ENCODE results near the gene BLOC1S4.

BLOC1S4 gene

GRCh38 chr4:6716018-6716911 lies at the start of gene BLOC1S4:
TSS of gene BLOC1S4 (plus strand) at chr4:6716174. CDS start at chr4:6716210, 36 bp downstream.
- in situ Hi-C loops (cut with HindIII; ENCODE audit: low sequenced_read_pairs), result no loop called here

GRCh38 chr4:6668391-6668790 lies 47.6 kb upstream of the BLOC1S4 start:
- in situ Hi-C loops (cut with HindIII; ENCODE audit: low sequenced_read_pairs), result loop anchor here (10.0 kb wide), 1 partner anchor 64 kb away; no protein-coding TSS in a partner anchor

- in situ Hi-C loops (cut with HindIII; ENCODE audit: low sequenced_read_pairs), result loop anchor here (10.0 kb wide), 1 partner anchor 93 kb away; no protein-coding TSS in a partner anchor
Observed at GRCh38 chr4:6671648-6672047, 44.3 kb upstream of the BLOC1S4 start.

GRCh38 chr4:6672131-6672530 lies 43.8 kb upstream of the BLOC1S4 start:
- in situ Hi-C loops (cut with HindIII; ENCODE audit: low sequenced_read_pairs), result loop anchor here (10.0 kb wide), 1 partner anchor 93 kb away; no protein-coding TSS in a partner anchor

GRCh38 chr4:6672541-6673190 lies 43.3 kb upstream of the BLOC1S4 start:
- in situ Hi-C loops (cut with HindIII; ENCODE audit: low sequenced_read_pairs), result loop anchor here (10.0 kb wide), 1 partner anchor 92 kb away; no protein-coding TSS in a partner anchor

DNA sequence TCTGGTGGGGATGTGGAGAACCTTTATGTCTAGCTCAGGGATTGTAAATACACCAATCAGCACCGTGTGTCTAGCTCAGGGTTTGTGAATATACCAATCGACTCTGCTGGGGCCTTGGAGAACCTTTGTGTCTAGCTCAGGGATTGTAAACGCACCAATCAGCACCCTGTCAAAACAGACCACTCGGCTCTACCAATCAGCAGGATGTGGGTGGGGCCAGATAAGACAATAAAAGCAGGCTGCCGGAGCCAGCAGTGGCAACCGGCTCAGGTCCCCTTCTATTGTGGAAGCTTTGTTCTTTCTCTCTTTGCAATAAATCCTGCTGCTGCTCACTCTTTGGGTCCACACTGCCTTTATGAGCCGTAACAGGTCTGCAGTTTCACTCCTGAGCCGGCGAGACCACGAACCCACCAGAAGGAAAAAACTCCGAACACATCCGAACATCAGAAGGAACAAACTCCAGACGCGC lies 42.7 kb upstream of the BLOC1S4 start:
- in situ Hi-C loops (cut with HindIII; ENCODE audit: low sequenced_read_pairs), result loop anchor here (10.0 kb wide), 1 partner anchor 92 kb away; no protein-coding TSS in a partner anchor

GRCh38 chr4:6673660-6674499 lies 42.1 kb upstream of the BLOC1S4 start:
- in situ Hi-C loops (cut with HindIII; ENCODE audit: low sequenced_read_pairs), result loop anchor here (10.0 kb wide), 1 partner anchor 91 kb away; no protein-coding TSS in a partner anchor

GRCh38 chr4:6674500-6675149 lies 41.3 kb upstream of the BLOC1S4 start:
- in situ Hi-C loops (cut with HindIII; ENCODE audit: low sequenced_read_pairs), result loop anchor here (10.0 kb wide), 1 partner anchor 90 kb away; no protein-coding TSS in a partner anchor

- in situ Hi-C loops (cut with HindIII; ENCODE audit: low sequenced_read_pairs), result loop anchor here (10.0 kb wide), 1 partner anchor 88 kb away; no protein-coding TSS in a partner anchor
Observed at GRCh38 chr4:6676722-6677558, 39.0 kb upstream of the BLOC1S4 start.

DNA sequence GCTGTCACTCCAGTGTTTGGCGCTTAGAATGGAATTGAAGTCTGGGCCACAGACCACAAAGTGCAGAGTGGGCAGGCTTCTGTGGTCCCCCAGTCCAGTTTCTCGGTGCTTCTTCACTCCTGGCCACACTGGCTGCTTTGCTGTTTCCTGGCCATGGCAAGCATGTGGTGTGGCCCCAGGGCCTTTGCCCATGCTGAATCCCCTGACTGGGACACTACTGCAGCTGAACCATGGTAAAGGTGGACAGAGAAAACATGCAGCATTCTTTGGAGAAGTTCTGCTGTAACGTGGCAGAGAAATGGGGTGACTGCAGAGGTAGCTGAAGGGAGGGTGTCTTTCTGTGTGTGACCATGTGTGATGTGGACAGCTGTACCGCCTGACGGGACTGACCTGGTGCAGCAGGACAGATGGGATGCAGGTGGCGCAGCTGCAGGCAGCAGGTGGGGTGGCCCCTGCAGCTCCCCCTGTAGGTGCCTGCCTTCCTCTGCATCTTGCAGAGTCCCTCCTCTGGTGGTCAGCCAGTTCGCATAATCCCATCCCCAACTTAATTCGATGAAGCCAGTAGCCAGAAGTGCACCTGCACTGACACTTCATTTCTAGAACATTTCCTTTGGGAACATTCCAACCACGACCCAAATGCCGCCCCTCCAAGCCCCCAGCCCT lies 35.5 kb upstream of the BLOC1S4 start:
- in situ Hi-C loops (cut with HindIII; ENCODE audit: low sequenced_read_pairs), result no loop called here

- in situ Hi-C loops (cut with HindIII; ENCODE audit: low sequenced_read_pairs), result no loop called here
Observed at GRCh38 chr4:6681191-6681590, 34.8 kb upstream of the BLOC1S4 start.

GRCh38 chr4:6682862-6683590 lies 32.9 kb upstream of the BLOC1S4 start:
- in situ Hi-C loops (cut with HindIII; ENCODE audit: low sequenced_read_pairs), result no loop called here

DNA sequence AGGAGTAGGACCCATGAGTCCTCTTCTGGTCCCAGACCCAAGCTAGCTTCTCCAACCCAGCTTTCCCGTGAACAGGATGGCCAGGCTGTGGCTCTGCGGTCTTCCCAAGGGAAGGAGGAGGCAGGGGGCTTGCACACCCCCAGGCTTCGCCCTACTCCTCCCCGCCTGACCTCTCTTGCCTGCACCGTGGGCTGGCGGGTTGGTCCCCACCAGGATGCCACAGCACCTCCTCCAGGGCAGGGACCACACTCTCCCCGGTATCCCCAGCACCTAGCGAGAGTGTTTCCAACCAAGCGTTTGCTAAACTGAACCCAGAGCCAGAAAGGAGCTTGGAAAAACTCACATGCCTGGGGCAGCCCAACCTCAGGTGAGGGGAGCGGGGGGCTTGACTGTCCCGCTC lies 31.3 kb upstream of the BLOC1S4 start:
- in situ Hi-C loops (cut with HindIII; ENCODE audit: low sequenced_read_pairs), result no loop called here

- in situ Hi-C loops (cut with HindIII; ENCODE audit: low sequenced_read_pairs), result no loop called here
Observed at GRCh38 chr4:6686104-6686787, 29.7 kb upstream of the BLOC1S4 start.

DNA sequence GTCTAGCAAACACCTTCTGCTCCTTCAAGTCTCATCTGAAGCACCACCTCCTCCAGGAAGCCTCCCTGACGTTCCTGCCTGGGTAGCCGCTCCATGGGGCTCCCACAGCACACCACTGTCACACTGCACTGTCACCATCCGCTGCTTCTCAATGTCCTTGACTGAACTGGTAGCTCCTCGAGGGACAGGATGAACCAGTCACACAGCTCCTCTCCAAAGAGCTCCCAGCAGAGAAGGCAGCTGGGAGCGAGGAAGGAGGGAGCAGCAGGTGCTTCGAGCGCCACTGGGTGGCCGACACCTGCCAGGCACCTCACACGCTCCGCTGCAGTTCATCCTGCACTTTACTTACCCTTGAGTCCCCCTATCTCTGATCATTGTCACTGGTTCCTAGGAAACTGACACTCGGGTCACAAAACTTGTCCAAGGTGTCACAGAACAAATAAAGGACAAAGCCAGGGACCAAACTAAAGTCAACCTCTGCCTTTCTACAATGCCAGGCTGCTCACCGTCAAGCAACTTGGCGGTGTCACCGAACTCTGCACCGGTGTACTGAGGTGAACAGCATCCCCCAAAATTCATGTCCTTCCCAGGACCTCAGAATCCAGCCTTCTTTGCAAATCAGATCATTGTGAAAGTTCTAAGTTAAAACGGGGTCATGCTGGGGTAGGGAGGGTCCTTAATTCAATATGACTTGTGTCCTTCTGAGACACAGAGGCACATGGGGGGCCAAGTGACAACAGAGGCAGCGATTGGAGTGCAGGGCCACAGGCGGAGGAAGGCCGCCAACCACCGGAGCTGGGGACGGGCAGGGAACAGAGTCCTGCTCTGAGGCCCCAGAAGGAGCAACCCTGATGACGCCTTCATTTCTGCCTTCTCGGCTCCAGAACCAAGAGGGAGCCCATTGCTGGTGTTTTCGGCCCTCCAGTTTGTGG lies 27.8 kb upstream of the BLOC1S4 start:
- in situ Hi-C loops (cut with HindIII; ENCODE audit: low sequenced_read_pairs), result no loop called here

- in situ Hi-C loops (cut with HindIII; ENCODE audit: low sequenced_read_pairs), result no loop called here
Observed at GRCh38 chr4:6688879-6689505, 27.0 kb upstream of the BLOC1S4 start.

All from DLD1 (cell line).